Activated T-cell treated with anti-CD3 and anti-CD28 coated beads for 24 hours (primary cell): ENCODE data around the gene PKP1.

Experiments
- DNase-seq: peaks from one replicate; pipeline ENCODE4 v3.0.0-alpha.2; 2020; ENCODE audit warnings: low read depth

Gene PKP1

DNA sequence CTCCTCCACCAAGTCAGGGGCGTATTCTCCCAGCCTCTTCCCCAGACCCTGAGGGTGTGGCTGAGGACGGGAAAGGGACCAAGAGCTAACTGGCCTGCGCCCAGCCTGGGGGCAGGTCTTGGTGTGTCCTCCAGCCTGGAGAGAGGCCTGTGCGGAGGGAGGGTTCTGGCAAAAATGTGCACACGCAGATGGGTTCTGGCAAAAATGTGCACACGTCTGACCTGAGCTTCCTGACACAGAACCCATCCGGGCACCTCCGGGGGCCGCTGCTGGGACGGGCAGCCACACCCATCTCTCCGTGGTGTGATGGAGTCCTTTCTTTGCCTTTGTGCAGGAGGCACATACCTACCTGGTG is 23.1 kb upstream of the PKP1 start:
- no peak for DNase-seq

DNA sequence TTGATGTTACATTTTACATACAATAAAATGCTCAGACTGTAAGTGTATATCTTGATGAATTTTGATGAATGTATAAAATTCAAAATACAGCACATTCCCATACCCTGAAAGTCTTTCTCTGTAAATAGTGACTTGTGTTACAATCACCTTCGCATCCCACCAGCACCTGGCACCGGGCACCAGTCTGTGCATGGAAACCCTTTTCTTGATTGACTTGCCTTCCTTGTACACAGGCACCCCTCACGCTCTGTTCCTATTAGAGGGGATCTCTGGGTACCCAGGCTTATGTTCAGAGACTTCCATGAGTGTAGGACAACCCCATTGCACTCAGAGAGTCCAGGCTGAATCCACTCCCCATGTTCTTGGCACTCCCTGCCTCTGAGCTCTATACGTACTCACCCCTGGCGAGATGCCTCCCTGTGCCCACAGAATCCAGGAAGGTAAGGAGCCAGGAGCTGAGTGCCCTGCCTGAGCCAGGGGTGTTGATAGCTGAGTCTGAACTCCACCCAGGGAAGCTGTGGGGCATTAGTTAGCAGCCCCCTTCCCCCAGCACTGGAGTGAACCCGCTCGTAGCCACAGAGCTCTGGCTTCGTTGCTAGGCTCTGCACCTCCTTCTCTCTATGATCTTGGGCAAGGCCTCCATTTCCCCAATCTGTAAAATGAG is 22.5 kb upstream of the PKP1 start:
- DNase-seq, result no peak

DNA sequence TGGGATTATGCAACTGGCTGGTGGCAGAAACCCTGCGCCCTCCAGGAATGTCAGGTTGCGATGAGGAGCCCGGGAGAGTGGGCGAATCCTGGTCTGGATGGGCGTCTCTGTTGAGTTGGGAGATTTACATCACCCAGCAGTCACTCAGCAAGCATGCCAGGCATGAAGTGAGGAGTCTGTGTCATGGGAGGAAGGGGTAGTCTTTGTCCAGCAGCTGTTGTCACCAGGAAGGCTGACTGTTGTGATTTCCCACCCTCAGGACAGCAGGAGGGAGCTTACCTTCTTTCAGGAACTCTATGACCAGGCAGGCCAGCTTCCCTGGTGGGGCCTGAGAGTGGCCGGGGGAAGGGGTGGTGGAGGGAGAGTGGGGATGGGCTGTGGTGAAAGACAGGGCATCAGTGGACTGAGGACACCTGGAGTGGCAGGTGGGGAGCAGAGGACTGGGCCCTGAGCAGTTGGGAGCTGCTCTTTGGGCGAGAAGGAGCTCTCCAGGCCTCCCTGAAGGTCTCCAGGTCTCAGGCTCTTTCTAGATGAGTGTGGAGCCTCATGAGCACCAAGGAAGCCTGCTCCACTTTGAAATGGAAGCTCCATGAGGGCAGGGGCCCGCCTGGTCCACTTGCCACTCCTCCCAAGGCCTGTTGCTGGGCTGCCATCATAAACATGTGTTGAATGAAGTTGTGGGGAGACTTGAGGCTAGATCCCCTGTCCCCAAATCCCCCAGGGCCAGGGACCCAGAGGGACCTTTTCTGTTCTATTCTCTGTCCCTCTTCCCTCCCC is 21.3 kb upstream of the PKP1 start:
- no peak for DNase-seq

DNA sequence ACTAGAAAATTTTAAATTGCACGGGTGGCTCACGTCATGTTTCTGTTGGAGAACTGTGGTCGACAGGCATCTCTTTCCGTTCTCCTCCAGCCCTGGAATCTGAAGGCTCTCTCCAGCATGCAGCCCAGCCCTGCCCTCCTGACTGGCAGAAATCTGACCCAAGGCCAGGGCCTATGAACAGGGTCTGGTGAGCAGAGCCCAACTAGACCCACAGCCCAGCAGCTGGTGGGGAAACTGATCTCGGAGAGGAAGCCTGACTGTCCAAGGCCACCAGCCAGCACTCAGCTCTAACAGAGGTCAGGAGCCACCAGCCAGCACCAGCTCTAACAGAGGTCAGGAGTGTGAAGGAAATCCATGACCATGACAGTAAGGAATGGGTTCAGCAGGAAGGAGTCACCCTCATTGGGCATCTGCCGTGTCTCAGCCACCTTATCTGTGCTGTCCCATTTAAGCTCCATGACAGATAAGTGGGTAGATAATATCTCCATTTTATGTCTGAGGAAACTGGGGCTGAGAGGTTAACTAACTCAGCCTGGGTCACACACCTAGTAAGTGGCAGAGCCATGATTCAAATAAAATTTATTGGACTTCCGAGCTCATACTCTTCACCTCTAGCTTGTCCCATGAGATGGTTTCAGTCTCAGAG is 20.2 kb upstream of the PKP1 start:
- no peak for DNase-seq

DNA sequence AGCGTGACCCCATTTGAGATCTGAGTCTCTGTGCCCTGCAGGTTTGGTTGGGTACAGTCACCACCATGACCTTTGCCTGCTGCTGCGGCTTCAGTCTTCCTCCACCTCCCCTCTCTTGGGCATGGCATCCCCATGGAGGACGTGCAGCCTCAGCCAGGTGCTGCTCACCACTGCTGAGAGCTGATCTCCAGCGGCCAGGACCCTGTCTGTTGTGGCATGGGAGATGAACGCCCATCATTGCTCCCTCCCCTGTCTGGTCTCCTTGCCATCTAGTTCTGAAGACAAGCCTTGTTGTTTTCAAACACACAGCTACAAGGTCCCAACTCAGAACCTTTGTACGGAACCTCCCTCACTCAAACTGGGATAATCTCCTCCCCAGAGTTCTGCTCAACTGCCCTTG is 19.2 kb upstream of the PKP1 start:
- no peak for DNase-seq

DNA sequence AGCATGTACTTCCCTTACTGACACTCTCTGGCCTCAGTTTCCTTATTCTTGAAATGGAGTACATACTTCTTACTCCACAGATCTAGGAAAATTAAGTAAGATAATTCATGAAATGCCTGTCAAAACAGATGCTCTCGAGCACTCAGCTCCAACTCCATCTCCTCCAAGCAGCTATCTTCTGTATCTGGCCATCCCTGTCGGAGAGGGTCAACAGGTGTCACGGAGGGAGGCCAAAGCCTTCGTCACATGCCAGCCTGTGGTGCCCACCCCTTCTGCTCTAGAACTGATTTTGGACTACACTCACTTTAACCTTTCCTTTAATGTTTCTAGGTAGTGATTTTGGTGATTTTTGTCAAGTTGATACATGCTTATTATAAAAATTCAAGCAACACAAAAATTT is 18.8 kb upstream of the PKP1 start:
- no peak for DNase-seq

DNA sequence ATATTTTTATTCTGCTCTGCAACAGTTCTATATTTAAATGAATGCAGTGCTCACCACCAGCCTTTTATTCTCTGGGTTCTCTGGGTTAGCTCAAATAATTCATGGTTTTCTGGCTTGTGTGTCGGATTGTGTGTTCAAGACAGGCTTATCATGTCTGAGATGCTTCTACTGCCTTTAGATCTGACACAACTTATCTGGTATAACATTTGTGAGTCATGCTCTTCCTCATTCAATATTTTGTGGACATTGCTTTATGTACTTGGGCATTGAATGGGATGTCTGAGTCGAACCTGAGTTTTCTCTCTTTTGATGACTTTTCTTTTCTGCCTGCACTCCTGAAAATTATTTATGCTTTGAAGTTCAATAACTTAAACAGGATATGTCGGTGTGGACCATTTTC is 17.6 kb upstream of the PKP1 start:
- no peak for DNase-seq

DNA sequence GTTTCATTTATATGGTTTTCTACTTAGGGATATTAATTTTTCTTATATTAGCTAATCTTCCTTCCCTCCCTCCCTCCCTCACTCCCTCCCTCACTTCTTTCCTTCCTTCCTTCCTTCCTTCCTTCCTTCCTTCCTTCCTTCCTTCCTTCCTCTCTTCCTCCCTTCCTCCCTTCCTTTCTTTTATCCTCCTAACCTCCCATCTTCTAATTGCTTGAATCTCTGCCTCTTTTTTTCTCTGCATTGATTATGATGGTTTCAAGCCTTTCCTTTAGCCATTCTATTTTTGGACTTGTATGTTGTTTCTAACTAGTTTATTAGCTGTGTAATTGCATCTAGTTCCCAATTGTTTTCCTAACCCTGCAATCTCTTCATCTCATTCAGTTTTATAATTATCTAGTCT is 17.0 kb upstream of the PKP1 start:
- no peak for DNase-seq

DNA sequence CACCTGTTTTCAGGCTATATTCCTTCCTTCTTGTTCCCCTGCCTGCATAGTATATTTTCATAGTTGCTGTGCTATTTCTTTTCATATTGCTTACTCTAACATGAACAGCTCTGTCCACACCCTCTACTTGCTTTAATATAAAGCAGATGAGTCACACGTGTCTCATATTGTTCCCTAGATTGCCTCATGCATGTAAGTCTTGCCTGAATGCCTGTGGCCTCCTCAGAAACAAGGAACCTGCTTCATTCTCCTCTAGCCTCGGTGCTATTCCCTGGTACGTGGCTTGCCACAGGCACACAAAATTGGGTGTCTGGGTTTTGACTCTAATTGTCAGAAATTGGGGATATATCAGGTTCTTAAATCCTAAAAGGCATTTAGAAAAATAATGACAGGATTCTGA is 16.5 kb upstream of the PKP1 start:
- DNase-seq, result no peak

DNA sequence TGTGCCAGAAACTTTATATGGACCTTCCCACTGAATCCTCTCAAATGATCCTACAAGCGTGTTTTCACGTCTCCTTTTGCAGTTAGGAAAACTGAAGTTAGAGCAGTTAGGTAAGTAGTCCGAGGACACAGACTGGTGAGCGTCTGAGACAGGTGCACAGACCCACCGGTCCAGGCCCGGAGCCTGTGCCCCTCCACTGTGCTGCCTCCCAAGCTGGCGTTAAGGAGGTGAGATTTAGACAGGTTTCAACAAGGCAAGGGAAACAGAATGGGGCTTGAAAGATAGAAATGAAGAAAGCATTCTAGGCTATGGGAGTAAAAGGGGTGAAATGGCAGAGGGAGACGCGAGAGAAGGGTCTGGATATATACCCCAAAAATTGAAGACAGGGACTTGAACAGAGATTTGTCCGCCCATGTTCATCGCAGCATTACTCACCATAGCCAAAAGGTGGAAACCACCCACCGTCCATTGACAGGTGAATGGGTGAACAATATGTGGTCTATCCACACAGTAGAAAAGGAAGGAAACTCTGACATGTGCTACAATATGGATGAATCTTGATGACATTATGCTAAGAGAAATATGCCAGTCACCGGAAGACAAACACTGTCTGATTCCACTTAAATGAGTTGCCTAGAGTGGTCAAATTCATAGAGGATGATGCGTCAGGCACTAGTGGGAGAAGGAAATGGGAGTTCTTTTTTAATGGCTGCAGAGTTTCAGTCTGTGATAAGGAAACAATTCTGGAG is 15.7 kb upstream of the PKP1 start:
- no peak for DNase-seq

DNA sequence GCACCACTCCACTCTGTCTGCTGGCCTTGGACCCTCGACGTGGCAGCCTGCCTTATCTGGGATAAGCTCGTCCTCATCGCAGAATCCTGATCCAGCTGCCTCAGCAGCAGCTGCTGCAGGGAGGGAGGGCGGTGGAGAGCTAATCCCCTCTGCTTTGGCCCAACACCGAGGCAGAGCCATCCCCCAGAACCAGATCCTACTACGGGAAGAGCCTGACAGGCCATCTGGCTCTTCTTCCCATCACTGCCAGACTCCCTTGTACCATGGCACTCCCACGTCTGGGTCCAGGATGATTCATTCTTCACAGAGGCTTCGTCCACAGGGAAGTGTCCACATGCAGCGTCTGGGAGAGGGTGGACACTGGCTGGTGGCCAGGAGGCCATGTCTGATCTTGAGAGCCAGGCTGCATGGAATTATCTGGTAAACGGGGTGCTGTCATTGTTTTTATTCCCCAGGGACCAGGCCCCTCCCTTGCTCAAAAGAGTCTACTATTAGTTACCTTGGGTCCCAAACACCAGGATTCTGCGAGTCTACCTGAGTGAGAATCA is 14.6 kb upstream of the PKP1 start:
- DNase-seq, result no peak

DNA sequence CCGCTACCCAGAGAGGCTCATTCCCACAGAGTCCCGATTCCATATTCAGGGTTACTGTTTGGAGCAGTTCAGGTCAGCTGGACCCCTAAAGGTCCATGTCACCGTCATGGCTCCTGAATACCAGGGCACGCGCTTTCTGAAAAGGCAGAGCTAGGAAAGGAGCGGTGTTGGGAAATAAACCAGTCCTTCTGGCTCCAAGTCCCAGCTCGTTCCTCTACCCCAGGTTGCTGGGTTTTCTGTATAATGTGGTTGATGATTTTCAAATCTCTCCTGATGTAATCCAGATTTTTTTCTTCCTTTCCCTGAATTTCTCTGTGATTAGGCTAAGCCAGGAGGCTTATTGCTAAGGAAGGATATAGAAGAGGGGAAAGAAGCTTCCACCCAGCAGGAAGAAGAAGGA is 14.0 kb upstream of the PKP1 start:
- no peak for DNase-seq

DNA sequence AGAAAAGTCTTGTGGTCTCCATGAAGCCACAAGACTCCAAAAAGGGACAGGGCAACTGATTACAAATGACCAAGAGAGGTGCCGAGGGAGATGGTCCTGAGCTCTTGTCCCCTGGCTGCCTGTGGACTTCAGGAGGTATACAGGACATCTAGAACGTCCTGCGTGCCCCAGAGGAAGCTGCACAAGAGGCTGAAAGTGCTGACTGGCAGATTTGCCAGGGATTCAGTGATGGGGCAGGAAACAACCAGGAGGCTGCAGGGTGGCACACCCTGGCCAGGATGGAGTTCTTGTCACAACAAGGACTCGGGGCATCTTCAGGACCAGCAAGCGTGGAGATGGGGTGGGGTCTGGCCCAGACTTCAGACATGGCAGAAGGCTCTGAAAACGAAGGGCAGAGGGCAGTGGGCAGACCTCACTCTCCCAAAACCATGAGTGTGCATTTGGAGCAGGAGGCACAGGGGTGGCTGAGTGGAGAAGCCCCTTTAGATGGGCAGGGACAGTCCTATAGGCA is 13.4 kb upstream of the PKP1 start:
- DNase-seq, result no peak

DNA sequence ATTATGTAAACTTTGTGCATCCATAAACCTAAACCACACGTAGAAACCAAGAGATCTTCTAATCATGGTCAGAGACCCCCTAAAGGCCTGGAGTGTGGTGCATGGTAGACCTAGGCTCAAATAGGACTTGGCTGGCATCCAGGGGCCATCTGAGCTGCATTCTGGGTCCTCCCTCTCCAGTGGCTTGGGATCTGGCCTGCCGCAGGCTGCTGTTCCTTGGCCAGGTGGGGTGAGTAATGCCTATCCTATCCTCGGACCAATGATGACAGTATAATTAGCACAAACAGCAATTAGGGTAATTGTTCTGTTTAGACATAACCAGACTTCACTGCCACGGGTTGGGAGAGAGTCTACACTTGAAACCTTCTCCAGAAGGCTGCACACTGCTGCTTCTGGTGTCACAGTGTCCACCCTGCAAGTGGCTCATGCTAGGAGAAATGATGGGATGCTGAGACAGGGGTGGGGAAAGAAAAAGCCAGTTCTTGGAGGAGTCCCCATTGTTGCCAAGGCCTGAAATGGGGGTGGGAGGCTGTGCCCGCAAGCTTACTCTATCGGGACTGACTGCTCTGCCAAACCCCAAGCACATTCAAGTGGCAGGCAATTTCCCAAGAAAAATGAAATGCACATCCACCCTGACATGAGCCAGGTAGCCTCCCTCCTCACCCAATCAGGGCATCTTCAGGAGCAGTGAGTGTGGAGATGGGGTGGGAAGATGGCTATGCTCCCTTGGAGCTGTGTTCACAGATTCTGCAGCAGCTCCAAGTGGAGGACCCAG is 12.5 kb upstream of the PKP1 start:
- DNase-seq, result no peak

DNA sequence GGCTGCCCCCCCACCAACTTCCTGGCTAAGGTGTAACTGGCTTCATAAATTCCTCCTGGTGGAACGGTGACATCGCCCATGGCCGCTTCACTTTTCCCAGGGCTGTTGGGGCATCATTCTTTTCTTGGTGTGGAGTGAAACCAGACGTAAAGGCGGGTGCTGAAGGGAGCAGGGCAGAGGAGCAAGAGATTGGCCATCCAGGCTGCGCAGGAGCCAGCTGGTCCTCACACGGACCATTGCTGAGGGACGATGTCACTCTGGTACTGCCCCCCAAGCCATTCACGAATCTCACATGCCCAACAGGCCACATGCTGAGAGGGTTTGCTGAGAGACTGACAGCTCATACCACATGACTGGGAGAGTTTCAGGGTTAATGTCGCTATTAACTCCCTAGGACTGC is 10.5 kb upstream of the PKP1 start:
- no peak for DNase-seq

DNA sequence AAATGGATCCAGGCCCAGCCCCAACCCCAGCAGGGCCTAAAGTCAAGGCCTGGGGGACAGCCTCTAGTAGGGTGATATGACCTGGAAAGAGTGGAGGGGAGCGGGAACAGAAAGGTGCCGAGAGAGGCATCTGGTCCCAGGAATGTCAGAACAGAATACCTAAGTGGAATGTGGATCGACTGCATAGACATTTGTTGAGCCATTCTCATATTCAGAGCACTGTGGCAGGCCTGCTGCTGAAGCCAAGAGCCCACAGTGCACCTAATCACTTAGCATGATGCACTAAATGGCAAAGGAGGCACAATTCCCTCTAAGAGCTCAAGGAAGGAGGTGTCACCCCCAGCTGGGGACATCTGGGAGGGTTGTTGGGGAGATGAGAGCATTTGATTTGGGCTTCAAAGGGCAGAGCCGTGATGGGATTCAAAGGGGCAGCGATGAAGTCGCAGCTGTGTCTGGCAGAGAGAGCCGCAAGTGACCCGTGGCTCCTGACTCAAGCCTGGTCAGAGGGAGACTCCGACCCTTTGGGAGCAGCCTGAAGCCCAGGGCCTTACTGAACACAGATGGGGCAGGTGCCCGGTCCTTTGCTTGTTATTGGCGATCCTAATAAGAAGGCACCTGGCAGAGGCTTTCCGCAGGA is 8.6 kb upstream of the PKP1 start:
- no peak for DNase-seq

DNA sequence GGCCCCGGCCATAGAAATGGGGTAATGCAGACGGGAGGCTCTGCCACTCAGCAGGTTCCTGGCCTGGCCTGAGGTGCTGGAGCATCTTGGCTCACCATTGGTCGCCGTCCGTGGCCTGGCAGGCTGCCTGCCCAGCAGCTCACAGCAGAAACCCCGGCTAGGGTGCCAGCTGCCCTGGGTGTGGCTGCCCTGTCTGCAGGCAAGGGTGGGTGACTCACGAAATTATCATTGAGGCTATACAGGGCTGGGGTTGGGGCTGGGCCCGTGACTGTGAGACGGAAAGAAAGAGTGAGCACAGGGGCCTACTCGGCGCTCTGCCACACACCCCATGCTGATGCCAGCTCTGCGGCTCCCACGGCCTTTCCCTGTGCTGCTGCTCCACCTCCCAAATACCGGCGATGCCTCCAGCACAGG is 8.0 kb upstream of the PKP1 start:
- no peak for DNase-seq

DNA sequence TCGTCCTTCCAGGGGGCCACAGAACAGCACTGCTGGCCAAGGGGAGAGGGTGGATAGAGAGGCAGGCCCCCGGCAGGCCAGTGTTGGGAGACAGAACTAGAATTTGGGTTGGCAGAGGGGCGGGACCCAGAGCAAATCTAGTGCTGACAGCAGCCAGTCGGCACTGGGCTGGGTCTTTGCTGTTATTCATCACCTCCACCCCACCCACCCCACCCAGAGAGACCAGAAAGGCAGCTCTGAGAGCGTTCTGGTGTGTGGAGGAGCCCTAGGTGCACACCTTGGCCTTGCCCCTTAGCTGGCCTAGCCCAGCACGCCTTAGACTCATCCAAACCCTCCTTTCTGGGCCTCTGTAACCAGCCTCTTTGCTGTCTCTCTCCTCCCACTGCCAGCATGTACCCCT is 6.4 kb upstream of the PKP1 start:
- no peak for DNase-seq

DNA sequence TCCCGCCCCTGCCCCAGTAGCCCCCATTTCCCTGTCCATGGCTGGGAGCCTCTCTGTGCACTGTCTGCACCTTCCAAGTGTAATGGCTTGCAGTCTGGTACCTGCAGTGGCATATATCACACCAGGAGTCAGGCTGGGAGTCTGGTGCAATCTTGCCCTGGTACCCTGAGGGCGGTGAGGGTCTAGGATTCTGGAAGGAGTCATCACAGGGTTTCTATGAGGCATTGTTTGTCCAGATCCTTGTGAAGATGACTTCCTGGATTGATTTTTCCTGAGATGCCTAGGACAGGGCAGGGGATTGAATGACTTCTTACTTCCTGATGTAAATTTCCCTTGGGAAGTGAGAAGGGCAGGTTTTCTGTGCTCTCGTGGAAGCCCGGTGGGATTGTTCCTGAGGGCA is 5.9 kb upstream of the PKP1 start:
- DNase-seq, result no peak

DNA sequence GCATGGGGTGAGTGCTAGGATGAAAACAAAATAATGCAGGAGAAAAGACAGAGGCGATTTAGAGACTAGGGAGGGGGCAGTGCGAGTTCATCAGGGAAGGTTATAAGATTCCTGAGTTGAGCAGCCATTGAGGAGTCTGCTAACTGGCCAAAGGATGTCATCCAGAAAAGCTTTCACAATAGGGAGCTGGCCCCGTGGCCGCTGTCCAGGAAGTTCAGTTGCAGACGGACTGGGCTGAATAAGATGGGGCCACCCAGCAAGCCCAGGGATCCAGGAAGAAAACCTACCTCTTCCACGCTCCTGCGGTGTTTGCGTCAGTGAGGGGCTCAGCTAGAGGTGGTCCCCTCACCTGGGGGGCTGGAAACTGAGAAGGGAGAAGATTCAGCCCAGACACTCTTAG is 4.0 kb upstream of the PKP1 start:
- DNase-seq, result no peak

DNA sequence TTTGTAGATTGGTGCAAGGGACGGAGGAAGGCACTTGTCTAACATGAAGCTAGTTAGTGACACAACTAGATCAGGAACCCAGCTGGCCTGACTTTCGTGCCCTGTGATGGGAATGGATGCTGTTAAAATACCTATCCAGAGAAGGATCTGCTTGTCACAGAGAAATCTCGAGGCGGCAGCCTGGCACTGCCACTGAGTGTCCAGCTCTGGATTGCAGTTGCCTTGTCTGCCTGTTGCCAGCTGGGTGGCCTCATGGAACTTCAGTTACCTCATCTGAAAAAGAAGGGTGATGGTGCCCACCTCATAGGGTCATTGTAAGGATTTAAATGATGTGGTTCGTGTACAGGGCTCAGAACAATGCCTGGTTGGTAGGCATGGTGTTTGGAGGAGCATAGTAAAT is 2.4 kb upstream of the PKP1 start:
- DNase-seq, result no peak
